WTC11 (cell line): ENCODE results near the gene ATP2B3.

Experiments
- CBFB ChIP-seq: sonication (generic); formaldehyde crosslinking; IDR thresholded peaks from 2 replicates; pipeline ENCODE4 v1.8.1; 2022; ENCODE audit warnings: mild to moderate bottlenecking, low read depth, missing genetic modification reagents
- FOXP1 ChIP-seq: sonication (generic); formaldehyde crosslinking; IDR thresholded peaks from 2 replicates; pipeline ENCODE4 v1.8.0; 2022; ENCODE audit warnings: missing genetic modification reagents, mild to moderate bottlenecking, moderate library complexity, borderline replicate concordance
- MAX ChIP-seq: sonication (generic); formaldehyde crosslinking; IDR thresholded peaks from 2 replicates; pipeline ENCODE4 v1.8.0; 2022; ENCODE audit warnings: mild to moderate bottlenecking, missing genetic modification reagents
- TP53 ChIP-seq: sonication (generic); formaldehyde crosslinking; IDR thresholded peaks from 2 replicates; pipeline ENCODE4 v1.8.1; 2023; ENCODE audit warnings: mild to moderate bottlenecking, missing genetic modification reagents
- TF ChIP-seq, protein P1 (sequence below): sonication (generic); formaldehyde crosslinking; IDR thresholded peaks from 2 replicates; pipeline ENCODE4 v1.8.0; 2023; ENCODE audit warnings: missing genetic modification reagents
- TF ChIP-seq, protein P2 (sequence below): fragments of 200-600 bp; IDR thresholded peaks from 2 replicates; pipeline ENCODE4 v1.8.0; 2022; ENCODE audit warnings: antibody characterized with exemption

DNA sequence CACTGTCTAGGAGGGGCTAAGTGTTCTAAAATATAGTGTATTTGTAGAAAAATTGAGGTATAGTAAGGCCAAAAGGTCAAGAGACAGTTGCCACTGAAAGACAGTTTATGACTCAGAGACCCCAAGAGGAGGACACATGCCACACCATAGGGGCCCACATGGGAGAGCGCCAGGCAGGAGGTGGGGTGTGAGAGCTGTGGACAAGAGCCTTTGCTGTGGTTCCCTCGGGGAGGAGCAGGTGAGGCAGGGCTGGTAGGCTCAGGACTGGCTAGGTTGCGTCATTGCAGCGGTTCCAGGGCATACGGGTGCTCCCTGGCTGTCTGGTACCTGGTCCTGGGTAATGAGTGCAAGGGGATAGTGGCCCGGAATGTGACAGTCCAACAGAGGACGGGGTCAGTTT, 43.9 kb downstream of the ATP2B3 start:
- TF ChIP-seq MAX (CRISPR knock-in tag), result no peak
- TF ChIP-seq, protein P1, sequence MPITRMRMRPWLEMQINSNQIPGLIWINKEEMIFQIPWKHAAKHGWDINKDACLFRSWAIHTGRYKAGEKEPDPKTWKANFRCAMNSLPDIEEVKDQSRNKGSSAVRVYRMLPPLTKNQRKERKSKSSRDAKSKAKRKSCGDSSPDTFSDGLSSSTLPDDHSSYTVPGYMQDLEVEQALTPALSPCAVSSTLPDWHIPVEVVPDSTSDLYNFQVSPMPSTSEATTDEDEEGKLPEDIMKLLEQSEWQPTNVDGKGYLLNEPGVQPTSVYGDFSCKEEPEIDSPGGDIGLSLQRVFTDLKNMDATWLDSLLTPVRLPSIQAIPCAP (CRISPR knock-in tag), result no peak
- TF ChIP-seq, protein P2, sequence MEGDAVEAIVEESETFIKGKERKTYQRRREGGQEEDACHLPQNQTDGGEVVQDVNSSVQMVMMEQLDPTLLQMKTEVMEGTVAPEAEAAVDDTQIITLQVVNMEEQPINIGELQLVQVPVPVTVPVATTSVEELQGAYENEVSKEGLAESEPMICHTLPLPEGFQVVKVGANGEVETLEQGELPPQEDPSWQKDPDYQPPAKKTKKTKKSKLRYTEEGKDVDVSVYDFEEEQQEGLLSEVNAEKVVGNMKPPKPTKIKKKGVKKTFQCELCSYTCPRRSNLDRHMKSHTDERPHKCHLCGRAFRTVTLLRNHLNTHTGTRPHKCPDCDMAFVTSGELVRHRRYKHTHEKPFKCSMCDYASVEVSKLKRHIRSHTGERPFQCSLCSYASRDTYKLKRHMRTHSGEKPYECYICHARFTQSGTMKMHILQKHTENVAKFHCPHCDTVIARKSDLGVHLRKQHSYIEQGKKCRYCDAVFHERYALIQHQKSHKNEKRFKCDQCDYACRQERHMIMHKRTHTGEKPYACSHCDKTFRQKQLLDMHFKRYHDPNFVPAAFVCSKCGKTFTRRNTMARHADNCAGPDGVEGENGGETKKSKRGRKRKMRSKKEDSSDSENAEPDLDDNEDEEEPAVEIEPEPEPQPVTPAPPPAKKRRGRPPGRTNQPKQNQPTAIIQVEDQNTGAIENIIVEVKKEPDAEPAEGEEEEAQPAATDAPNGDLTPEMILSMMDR, result no peak
- TF ChIP-seq CBFB, result no peak
- TF ChIP-seq TP53, result no peak
- no peak for TF ChIP-seq FOXP1 (CRISPR knock-in tag)
